Neural crest cell (in vitro differentiated cells): Measurements from ENCODE around the gene TRMT6. TPM values are rescaled to one million over a fixed set of nuclear protein-coding genes. Genes with fewer than 3 reads are reported as not detected.
A peak's percentile ranks its signal among the peaks of the same experiment; 100 is the strongest.

Experiments used
- DNase-seq: peaks from one replicate; pipeline ENCODE4 v3.0.0; 2021; ENCODE audit warnings: low read depth, mixed read lengths, low spot score
- H3K27ac Mint-ChIP-seq: one replicate; pipeline ENCODE4 v1.8.0; 2021; ENCODE audit warnings: mild to moderate bottlenecking, mixed read lengths; ENCODE audit not compliant: unreplicated experiment
- H3K27me3 Mint-ChIP-seq: 2 replicates; pipeline ENCODE4 v1.8.0; 2021; ENCODE audit warnings: low read depth, mild to moderate bottlenecking, mixed read lengths
- H3K36me3 Mint-ChIP-seq: 2 replicates; pipeline ENCODE4 v1.8.0; 2021; ENCODE audit warnings: low read depth, mild to moderate bottlenecking, mixed read lengths
- H3K4me1 Mint-ChIP-seq: 2 replicates; pipeline ENCODE4 v1.8.0; 2021; ENCODE audit warnings: mixed read lengths
- H3K4me3 Mint-ChIP-seq: one replicate; pipeline ENCODE4 v1.8.0; 2021; ENCODE audit warnings: mild to moderate bottlenecking, mixed read lengths
- H3K9me3 Mint-ChIP-seq: 2 replicates; pipeline ENCODE4 v1.8.0; 2021; ENCODE audit warnings: mixed read lengths
- long read RNA-seq: library from polyadenylated mRNA; unstranded; transcript quantifications from one replicate; pipeline ENCODE4 v2.0.0, GENCODE V29; 2020
- total RNA-seq: library from RNA; stranded (reverse); gene quantifications from 2 replicates; pipeline ENCODE4 v1.2.1, GENCODE V29; 2021
- TF ChIP-seq, protein P1 (sequence below): fragments of 200-600 bp; sonication (generic); conservative IDR thresholded peaks from 2 replicates; pipeline ENCODE4 v1.5.0; 2021; ENCODE audit warnings: antibody characterized with exemption, mild to moderate bottlenecking

The TRMT6 gene, protein sequence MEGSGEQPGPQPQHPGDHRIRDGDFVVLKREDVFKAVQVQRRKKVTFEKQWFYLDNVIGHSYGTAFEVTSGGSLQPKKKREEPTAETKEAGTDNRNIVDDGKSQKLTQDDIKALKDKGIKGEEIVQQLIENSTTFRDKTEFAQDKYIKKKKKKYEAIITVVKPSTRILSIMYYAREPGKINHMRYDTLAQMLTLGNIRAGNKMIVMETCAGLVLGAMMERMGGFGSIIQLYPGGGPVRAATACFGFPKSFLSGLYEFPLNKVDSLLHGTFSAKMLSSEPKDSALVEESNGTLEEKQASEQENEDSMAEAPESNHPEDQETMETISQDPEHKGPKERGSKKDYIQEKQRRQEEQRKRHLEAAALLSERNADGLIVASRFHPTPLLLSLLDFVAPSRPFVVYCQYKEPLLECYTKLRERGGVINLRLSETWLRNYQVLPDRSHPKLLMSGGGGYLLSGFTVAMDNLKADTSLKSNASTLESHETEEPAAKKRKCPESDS
- 23.1 and 24.4 TPM in 2 replicates for total RNA-seq
- long read RNA-seq, transcript TRMT6-201 (11 exons, 2,327 nt) = major isoform, 10 of 18 reads
- long read RNA-seq, partial matches to known transcripts = 6 of 18 reads
- long read RNA-seq, other reads (novel, unspliced or antisense) = 2 of 18 reads

DNA sequence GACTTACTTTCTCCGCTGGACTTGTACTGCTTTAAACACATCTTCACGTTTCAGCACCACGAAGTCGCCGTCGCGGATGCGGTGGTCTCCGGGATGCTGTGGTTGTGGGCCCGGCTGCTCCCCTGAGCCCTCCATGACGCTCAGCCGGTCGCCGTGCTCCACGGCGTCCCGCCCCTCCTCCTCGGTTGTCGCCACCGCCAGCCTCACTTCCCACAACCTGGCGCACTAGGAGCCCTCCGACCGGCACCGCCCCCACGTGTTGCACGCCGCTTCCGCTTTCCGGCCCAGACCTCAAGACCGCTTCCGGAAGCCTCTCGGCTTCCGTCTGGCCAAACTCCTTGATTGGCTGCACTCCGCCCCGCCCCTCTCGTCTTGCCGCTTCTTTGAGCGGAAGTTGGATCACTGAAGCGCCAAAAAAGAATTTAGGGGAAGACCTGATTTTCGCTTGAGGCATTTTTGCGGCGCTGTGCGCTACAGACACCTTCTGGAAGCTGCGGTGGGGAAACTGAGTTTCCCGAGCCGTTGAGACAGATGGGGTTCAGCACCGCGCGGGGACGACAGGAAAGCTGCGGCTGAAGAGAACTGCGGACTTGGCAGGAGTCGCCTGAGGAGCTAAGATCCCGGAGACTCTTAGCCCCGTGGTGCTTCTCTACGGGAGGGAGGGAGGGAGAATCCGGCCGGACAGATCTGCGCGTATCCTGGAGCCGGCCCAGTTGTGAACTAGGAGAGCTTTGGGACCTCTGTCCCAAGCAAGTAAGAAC, at the start of gene TRMT6, which contains the start of gene MCM8:
Gene TRMT6, minus strand, starts transcription at position 263 of the 761 bp plus-strand sequence. Its CDS starts 128 bp downstream, at position 135.
Gene MCM8, plus strand, starts transcription at position 382 of the 761 bp plus-strand sequence. CDS start 1,364 bp downstream, outside the sequence.
- peak; percentile 87 for DNase-seq
- Mint-ChIP-seq H3K27me3 (no peaks in the 10 kb centered on the region), H3K4me1 (peaks cover 27% of the 10 kb centered on the region), H3K36me3 (peaks cover 2% of the 10 kb centered on the region), H3K27ac (peak within 1 kb of the TSS; percentile 99), H3K9me3 (no peaks in the 10 kb centered on the region), H3K4me3 (peak within 1 kb of the TSS; percentile 96)
- TF ChIP-seq, protein P1, sequence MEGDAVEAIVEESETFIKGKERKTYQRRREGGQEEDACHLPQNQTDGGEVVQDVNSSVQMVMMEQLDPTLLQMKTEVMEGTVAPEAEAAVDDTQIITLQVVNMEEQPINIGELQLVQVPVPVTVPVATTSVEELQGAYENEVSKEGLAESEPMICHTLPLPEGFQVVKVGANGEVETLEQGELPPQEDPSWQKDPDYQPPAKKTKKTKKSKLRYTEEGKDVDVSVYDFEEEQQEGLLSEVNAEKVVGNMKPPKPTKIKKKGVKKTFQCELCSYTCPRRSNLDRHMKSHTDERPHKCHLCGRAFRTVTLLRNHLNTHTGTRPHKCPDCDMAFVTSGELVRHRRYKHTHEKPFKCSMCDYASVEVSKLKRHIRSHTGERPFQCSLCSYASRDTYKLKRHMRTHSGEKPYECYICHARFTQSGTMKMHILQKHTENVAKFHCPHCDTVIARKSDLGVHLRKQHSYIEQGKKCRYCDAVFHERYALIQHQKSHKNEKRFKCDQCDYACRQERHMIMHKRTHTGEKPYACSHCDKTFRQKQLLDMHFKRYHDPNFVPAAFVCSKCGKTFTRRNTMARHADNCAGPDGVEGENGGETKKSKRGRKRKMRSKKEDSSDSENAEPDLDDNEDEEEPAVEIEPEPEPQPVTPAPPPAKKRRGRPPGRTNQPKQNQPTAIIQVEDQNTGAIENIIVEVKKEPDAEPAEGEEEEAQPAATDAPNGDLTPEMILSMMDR = no peak

DNA sequence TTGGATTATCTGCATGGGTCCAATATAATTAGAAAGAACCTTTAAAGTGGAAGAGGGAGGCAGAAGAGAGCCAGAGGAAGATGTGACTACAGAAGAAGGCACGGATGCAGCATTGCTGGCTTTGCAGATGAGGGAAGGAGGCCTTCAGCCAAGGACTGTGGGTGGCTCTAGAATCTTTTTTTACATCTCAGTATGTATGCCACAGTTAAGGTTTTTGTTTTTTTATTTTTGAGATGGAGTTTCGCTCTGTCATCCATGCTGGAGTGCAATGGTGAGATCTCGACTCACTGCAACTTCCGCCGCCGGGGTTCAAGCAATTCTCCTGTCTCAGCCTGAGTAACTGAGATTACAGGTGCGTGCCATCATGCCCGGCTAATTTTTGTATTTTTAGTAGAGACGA, 49.5 kb upstream of the TRMT6 start:
- H3K36me3 Mint-ChIP-seq = peaks cover 3% of the 10 kb centered on the region
- H3K27ac Mint-ChIP-seq = no peak overlapping the region

DNA sequence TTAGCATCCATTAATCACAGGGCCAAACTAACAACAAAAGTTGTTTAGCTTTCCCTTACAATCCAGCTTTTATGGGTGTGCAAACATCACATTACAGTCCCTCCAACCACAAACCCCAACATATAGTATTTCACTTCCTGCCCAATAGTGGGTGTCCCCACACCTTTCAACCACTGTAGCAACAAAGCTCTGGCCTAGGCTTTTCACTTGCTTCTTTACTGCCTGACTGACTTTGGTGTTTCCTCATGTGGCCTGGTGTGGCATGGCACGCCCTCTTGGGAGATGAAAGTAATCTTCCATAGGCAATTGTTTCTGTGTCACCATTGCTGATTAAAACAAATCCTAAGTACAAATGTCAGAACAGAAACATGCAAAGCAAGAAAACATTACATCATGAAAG, 46.4 kb upstream of the TRMT6 start:
- TF ChIP-seq, protein P1 = no peak
- Mint-ChIP-seq H3K4me3 (no peak overlapping the region), H3K27me3 (no peaks in the 10 kb centered on the region), H3K27ac (no peak overlapping the region), H3K36me3 (peaks cover 3% of the 10 kb centered on the region), H3K4me1 (no peaks in the 10 kb centered on the region), H3K9me3 (no peaks in the 10 kb centered on the region)
- DNase-seq = no peak

More for the DNA sequence above, 49.5 kb upstream of the TRMT6 start:
- H3K4me1 Mint-ChIP-seq = peaks cover 7% of the 10 kb centered on the region
- TF ChIP-seq, protein P1 = no peak
- no peak for DNase-seq
- no peak overlapping the region for H3K4me3 Mint-ChIP-seq
- no peaks in the 10 kb centered on the region for H3K27me3 Mint-ChIP-seq
- H3K9me3 Mint-ChIP-seq = no peaks in the 10 kb centered on the region

DNA sequence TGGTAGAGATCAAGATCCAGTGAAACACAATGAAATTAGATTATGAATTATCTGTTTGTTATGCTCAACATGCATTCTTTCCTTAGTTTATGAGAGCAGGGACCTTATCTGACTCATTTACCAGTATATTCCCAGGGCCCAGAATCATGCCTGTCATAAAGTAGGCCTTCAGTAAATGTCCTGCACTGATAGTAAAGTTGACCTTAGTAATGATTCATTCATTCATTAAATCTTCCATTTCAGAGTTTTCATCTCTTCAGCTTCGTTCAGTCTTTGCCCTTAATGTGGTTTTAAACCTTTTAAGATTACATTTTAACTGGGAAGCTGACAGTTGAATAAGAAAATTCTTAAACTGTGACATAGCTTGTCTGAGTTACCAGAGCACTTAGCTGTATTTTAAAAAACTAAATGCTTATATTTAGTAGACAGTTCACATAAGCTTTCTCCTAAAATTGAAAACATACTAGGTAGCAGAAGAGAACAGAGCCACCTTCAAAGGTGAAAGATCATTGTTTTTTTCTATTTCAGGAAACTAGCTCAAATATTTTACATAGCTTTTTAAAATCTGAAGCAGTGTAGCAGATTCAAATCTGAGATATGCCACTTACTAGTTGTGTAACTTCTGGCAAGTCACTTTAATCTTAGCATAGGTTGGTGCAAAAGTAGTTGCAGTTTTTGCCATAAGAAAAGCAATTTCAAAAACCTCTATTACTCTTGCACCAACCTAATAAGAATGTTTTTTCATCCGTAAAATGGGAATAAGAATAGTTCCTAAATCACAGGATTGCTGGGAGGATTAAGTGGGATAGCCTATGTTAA, 41.5 kb upstream of the TRMT6 start:
- no peak for DNase-seq
- Mint-ChIP-seq H3K4me3 (no peak overlapping the region), H3K4me1 (no peaks in the 10 kb centered on the region), H3K27ac (no peak overlapping the region), H3K36me3 (peaks cover 2% of the 10 kb centered on the region), H3K9me3 (no peaks in the 10 kb centered on the region), H3K27me3 (no peaks in the 10 kb centered on the region)
- TF ChIP-seq, protein P1 = no peak

DNA sequence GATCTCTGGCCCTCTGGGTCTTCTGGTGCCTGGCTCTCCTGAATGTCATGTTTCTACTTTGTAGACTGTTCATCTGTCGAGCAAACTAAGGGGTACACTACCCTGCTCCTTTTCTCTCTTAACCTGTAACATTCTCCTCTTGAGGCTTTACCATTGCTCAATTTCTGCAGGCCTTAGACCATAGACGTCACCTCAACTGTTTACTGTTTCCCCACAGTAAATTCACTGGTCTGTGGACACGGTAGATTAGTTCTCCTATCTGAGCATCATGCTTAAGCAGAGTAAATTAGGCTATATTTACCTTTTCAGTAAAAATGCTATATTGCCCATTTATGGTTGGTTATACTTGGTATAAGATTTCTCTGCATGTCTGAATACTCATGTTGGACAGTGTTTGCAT, 40.6 kb upstream of the TRMT6 start:
- Mint-ChIP-seq H3K27ac (no peak overlapping the region), H3K36me3 (peaks cover 2% of the 10 kb centered on the region), H3K9me3 (no peaks in the 10 kb centered on the region), H3K4me3 (no peak overlapping the region), H3K4me1 (no peaks in the 10 kb centered on the region), H3K27me3 (no peaks in the 10 kb centered on the region)
- no peak for DNase-seq
- TF ChIP-seq, protein P1 = no peak
